GF-D8 (cell line): ENCODE measurements around the gene SERPINA3.

Experiments used
- DNase-seq: peaks from one replicate; lab custom pipeline; 2025; lab: John Stamatoyannopoulos, UW

Gene SERPINA3

GRCh38 chr14:94613720-94614644, 1.8 kb downstream of the SERPINA3 start:
- DNase-seq, result no peak

GRCh38 chr14:94614802-94615201, 2.6 kb downstream of the SERPINA3 start:
- no peak for DNase-seq

GRCh38 chr14:94615254-94615653, 3.1 kb downstream of the SERPINA3 start:
- no peak for DNase-seq

- DNase-seq, result no peak
Measured at GRCh38 chr14:94615823-94616570, 3.8 kb downstream of the SERPINA3 start.

- DNase-seq, result no peak
Measured at GRCh38 chr14:94617366-94617941, 5.3 kb downstream of the SERPINA3 start.

- DNase-seq, result no peak
Measured at GRCh38 chr14:94617988-94618822, 6.0 kb downstream of the SERPINA3 start.

- no peak for DNase-seq
Measured at GRCh38 chr14:94619297-94619696, 7.1 kb downstream of the SERPINA3 start.

- DNase-seq, result no peak
Measured at GRCh38 chr14:94620597-94620996, 8.4 kb downstream of the SERPINA3 start.

- no peak for DNase-seq
Measured at GRCh38 chr14:94621358-94622134, 9.4 kb downstream of the SERPINA3 start.

GRCh38 chr14:94622653-94623421, 10.6 kb downstream of the SERPINA3 start:
- DNase-seq, result no peak

- DNase-seq, result no peak
Measured at GRCh38 chr14:94623422-94623809, 11.2 kb downstream of the SERPINA3 start.

GRCh38 chr14:94623856-94624499, 11.8 kb downstream of the SERPINA3 start:
- DNase-seq, result no peak

- DNase-seq, result no peak
Measured at GRCh38 chr14:94624537-94625352, 12.6 kb downstream of the SERPINA3 start.

- DNase-seq, result no peak
Measured at GRCh38 chr14:94625353-94625635, 13.1 kb downstream of the SERPINA3 start.

GRCh38 chr14:94628578-94628977, 16.4 kb downstream of the SERPINA3 start:
- DNase-seq, result no peak

GRCh38 chr14:94630396-94630795, 18.2 kb downstream of the SERPINA3 start:
- no peak for DNase-seq

GRCh38 chr14:94631050-94631449, 18.9 kb downstream of the SERPINA3 start:
- no peak for DNase-seq

GRCh38 chr14:94631536-94632304, 19.5 kb downstream of the SERPINA3 start:
- no peak for DNase-seq

- no peak for DNase-seq
Measured at GRCh38 chr14:94632305-94632590, 20.1 kb downstream of the SERPINA3 start.
